ENCODE measurements around the gene PRKCZ.

DNA sequence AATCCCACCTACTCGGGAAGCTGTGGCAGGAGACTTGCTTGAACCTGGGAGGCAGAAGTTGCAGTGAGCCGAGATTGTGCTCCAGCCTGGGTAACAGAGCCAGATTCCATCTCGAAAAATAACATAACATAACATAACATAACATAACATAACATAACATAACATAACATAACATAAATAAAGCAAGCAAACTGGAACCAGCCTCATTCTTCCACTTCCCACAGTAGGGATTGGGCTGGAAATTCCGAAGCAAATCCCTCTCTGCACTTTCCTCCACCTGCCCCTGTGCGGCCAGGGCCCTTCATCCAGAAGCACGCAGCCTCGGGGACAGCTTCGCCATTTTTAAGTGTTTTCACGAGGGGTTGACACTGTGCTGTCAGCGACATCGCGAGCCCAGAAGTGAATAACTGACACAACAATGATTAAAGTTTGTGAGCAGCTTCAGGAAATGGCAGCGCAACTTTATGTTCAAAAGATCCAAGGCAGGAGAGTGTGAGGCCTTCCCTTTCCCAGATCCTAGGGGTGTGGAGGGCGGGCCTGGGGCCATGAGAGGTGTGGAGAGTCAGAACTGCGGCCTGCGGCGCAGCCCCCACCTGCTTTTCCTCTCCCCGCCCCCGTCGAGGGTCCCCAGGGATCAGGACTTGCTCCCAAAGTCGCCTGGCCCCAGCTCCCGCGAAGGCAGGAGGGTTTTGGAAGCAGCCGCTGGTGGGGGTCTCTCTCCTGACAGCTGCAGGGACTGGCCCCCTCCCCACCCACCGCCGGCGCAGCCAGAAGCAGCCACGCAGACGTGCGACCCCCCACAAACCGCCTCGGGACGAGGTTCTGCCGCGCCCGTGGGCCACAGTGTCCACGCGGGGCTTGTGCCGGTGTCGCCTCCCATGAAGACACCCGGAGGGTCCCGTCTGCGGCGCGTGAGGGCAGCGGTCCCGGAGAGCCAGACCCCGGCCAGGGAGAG lies 31.7 kb upstream of the PRKCZ start:
- TF ChIP-seq POLR2A (IDR thresholded peaks at IDR 0.05; ENCODE audit: low read depth, low read length) = no peak
- TF ChIP-seq TAF1 (IDR thresholded peaks at IDR 0.05; ENCODE audit: low read depth, low read length) = no peak
- TF ChIP-seq POLR2AphosphoS5 (IDR thresholded peaks at IDR 0.05; ENCODE audit: low read depth, low read length) = no peak
- TF ChIP-seq POU2F2 (IDR thresholded peaks at IDR 0.05; ENCODE audit: low read depth, low read length) = no peak
- no peak for TF ChIP-seq SPI1 (IDR thresholded peaks at IDR 0.05; ENCODE audit: low read depth, low read length)
